Subcutaneous abdominal adipose tissue (tissue), 5 donors: ENCODE data around the gene USP2.

Source experiments
- H3K27ac ChIP-seq: one replicate; pipeline ENCODE4 v1.7.0; 2013; ENCODE audit warnings: low read depth, mild to moderate bottlenecking, inconsistent platforms, low read length, moderate library complexity
- H3K27me3 ChIP-seq, 5 donors: one replicate each; pipeline ENCODE4 v1.7.0; 2013; ENCODE audit warnings: low read length in 5 of 5, inconsistent platforms in 1 of 5; ENCODE audit not compliant: control insufficient read depth in 5 of 5, insufficient read depth in 4 of 5
- H3K36me3 ChIP-seq, 5 donors: one replicate each; pipeline ENCODE4 v1.7.0; 2013; ENCODE audit warnings: low read length in 5 of 5; ENCODE audit not compliant: control insufficient read depth in 5 of 5, insufficient read depth in 5 of 5
- H3K4me1 ChIP-seq, 5 donors: one replicate each; pipeline ENCODE4 v1.7.0; 2013; ENCODE audit warnings: low read length in 5 of 5, mild to moderate bottlenecking in 3 of 5, moderate library complexity in 1 of 5; ENCODE audit not compliant: control insufficient read depth in 5 of 5, insufficient read depth in 5 of 5
- H3K4me3 ChIP-seq, 5 donors: one replicate each; pipeline ENCODE4 v1.7.0; 2013; ENCODE audit warnings: low read length in 5 of 5, low read depth in 1 of 5
- H3K9ac ChIP-seq, 5 donors: one replicate each; pipeline ENCODE4 v1.7.0; 2013; ENCODE audit warnings: low read length in 5 of 5, mild to moderate bottlenecking in 4 of 5, moderate library complexity in 3 of 5
- H3K9me3 ChIP-seq, 5 donors: one replicate each; pipeline ENCODE4 v1.7.0; 2013; ENCODE audit warnings: low read length in 5 of 5; ENCODE audit not compliant: control insufficient read depth in 5 of 5
- donor health status: healthy.
- donor health status: healthy.
- donor health status: healthy.
- donor health status: healthy.
- donor health status: healthy.

Gene USP2

DNA sequence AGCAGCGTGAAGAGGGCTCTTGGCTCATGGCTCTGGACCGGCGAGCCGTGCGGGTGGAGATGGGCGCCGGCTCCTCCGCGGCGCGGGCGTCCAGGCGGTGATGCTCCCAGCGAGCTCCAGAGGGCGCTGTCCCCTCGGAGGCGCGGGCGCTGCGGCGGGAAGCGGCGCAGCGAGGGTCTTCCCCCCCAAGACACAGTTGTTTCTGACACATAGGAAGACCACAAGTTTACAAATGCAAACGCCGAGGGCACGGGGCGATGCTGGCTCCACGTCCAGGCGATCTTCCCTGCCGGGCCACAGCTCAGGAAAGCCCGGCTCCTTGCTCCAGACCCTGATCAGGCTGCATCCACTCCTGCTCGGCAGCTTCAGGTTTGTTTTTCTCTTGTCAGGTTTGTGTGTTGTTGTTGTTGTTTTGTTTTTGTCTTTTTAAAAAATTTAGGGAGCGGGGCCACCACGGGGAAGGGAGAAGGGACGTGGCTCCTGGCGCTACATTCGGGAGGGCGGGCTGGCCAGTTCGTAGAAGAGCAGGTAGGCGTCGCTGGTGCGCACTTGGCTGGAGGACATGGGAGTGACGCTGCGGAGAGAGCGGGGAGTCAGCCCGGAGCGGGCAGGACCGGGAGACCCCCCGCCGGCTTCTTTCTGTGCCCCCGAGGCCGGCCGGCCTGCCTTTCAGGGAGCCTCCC, 25.0 kb downstream of the USP2 start:
- Histone ChIP-seq H3K9me3 (no peaks in the 10 kb centered on the region), H3K4me1 (peaks cover 1 to 26% (median 19%) of the 10 kb centered on the region in 5 donors), H3K36me3 (no peaks in the 10 kb centered on the region), H3K27ac (peak overlapping the region; percentile 50), H3K9ac (peak overlapping the region in 4 of 5 donors; percentile 70 to 84 (median 78)), H3K27me3 (no peaks in the 10 kb centered on the region), H3K4me3 (peak overlapping the region in 4 of 5 donors; percentile 66 to 79 (median 76))

- Histone ChIP-seq H3K4me1 (peaks cover 0 to 18% (median 12%) of the 10 kb centered on the region in 5 donors), H3K27ac (no peak overlapping the region)
Measured at GRCh38 chr11:119355091-119355843, 26.2 kb downstream of the USP2 start.

DNA sequence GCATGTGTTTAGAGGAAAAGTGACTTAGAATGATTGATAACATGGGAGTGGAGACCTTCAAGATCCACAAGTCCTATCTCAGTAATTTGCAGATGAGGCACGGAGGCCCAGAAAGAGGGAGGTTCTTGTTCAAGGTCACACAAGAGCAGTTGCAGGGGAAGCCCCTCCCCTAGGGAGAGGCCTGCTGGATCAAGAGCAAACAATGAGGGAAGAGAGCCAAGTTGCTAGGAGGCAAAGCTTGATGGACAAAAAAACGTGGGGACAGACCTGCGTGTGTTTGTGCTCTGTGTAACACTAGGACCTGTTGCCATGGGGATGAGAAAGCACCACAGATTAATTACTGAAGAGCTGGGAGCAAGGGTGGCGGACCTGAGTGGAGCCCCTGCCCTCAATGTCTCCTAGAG, 28.6 kb downstream of the USP2 start:
- no peak overlapping the region for H3K27ac ChIP-seq
- H3K4me1 ChIP-seq = peaks cover 0 to 12% (median 8%) of the 10 kb centered on the region in 5 donors
- H3K36me3 ChIP-seq = no peaks in the 10 kb centered on the region
- no peaks in the 10 kb centered on the region for H3K9me3 ChIP-seq
- H3K27me3 ChIP-seq = no peaks in the 10 kb centered on the region
- no peak overlapping the region for H3K9ac ChIP-seq
- H3K4me3 ChIP-seq = no peak overlapping the region

More at GRCh38 chr11:119355091-119355843, 26.2 kb downstream of the USP2 start:
- Histone ChIP-seq H3K27me3 (no peaks in the 10 kb centered on the region), H3K9me3 (no peaks in the 10 kb centered on the region), H3K9ac (no peak overlapping the region), H3K4me3 (no peak overlapping the region), H3K36me3 (no peaks in the 10 kb centered on the region)

GRCh38 chr11:119351232-119351631, 30.3 kb downstream of the USP2 start:
- H3K4me1 ChIP-seq = peaks cover 0 to 22% (median 18%) of the 10 kb centered on the region in 5 donors
- no peak overlapping the region for H3K27ac ChIP-seq
- no peak overlapping the region for H3K4me3 ChIP-seq
- no peak overlapping the region for H3K9ac ChIP-seq
- H3K36me3 ChIP-seq = no peaks in the 10 kb centered on the region
- H3K9me3 ChIP-seq = no peaks in the 10 kb centered on the region
- no peaks in the 10 kb centered on the region for H3K27me3 ChIP-seq

GRCh38 chr11:119350302-119350701, 31.2 kb downstream of the USP2 start:
- no peak overlapping the region for H3K4me3 ChIP-seq
- no peaks in the 10 kb centered on the region for H3K36me3 ChIP-seq
- no peak overlapping the region for H3K9ac ChIP-seq
- H3K27ac ChIP-seq = no peak overlapping the region
- peaks cover 0 to 22% (median 15%) of the 10 kb centered on the region in 5 donors for H3K4me1 ChIP-seq
- H3K27me3 ChIP-seq = no peaks in the 10 kb centered on the region
- H3K9me3 ChIP-seq = no peaks in the 10 kb centered on the region

GRCh38 chr11:119347940-119348605, 33.4 kb downstream of the USP2 start:
- no peaks in the 10 kb centered on the region for H3K9me3 ChIP-seq
- no peak overlapping the region for H3K9ac ChIP-seq
- H3K27me3 ChIP-seq = no peaks in the 10 kb centered on the region
- H3K4me1 ChIP-seq = peaks cover 4 to 29% (median 23%) of the 10 kb centered on the region in 5 donors
- H3K36me3 ChIP-seq = no peaks in the 10 kb centered on the region
- H3K27ac ChIP-seq = peak overlapping the region; percentile 43
- H3K4me3 ChIP-seq = no peak overlapping the region

GRCh38 chr11:119347242-119347641, 34.2 kb downstream of the USP2 start:
- no peaks in the 10 kb centered on the region for H3K36me3 ChIP-seq
- H3K27ac ChIP-seq = peak overlapping the region; percentile 43
- no peak overlapping the region for H3K4me3 ChIP-seq
- no peak overlapping the region for H3K9ac ChIP-seq
- peaks cover 4 to 28% (median 23%) of the 10 kb centered on the region in 5 donors for H3K4me1 ChIP-seq
- no peaks in the 10 kb centered on the region for H3K27me3 ChIP-seq
- H3K9me3 ChIP-seq = no peaks in the 10 kb centered on the region

- Histone ChIP-seq H3K9ac (no peak within 1 kb of the TSS), H3K36me3 (no peaks in the 10 kb centered on the region), H3K4me3 (no peak within 1 kb of the TSS), H3K9me3 (no peaks in the 10 kb centered on the region), H3K27me3 (no peaks in the 10 kb centered on the region), H3K27ac (peak within 1 kb of the TSS; percentile 43), H3K4me1 (peaks cover 4 to 34% (median 24%) of the 10 kb centered on the region in 5 donors)
Measured at GRCh38 chr11:119346605-119347004, 34.9 kb downstream of the USP2 start, which contains the start of gene MFRP. Gene MFRP, minus strand, starts transcription at chr11:119346705. Its CDS starts 192 bp downstream, at chr11:119346513.

GRCh38 chr11:119345685-119346084, 35.8 kb downstream of the USP2 start:
- no peak overlapping the region for H3K4me3 ChIP-seq
- H3K9ac ChIP-seq = no peak overlapping the region
- H3K4me1 ChIP-seq = peaks cover 8 to 44% (median 33%) of the 10 kb centered on the region in 5 donors
- no peaks in the 10 kb centered on the region for H3K27me3 ChIP-seq
- no peak overlapping the region for H3K27ac ChIP-seq
- no peaks in the 10 kb centered on the region for H3K9me3 ChIP-seq
- no peaks in the 10 kb centered on the region for H3K36me3 ChIP-seq
